GM12878 (cell line): Measurements from ENCODE around the gene DCAF17. TPM values are rescaled to one million over a fixed set of nuclear protein-coding genes. Genes with fewer than 3 reads are reported as not detected.

Source experiments
- BHLHE40 ChIP-seq, 2 experiments: fragments of 450-650 bp in 1 of 2; IDR thresholded peaks; 2 replicates each; pipeline ENCODE4 v1.6.1; 2011 to 2017; ENCODE audit warnings: low read depth in 2 of 2, borderline replicate concordance in 1 of 2, improper control_type of control experiment in 1 of 2, low read length in 1 of 2, mild to moderate bottlenecking in 1 of 2
- BMI1 ChIP-seq: fragments of 450-650 bp; IDR thresholded peaks from 2 replicates; pipeline ENCODE4 v1.6.1; 2016; ENCODE audit warnings: mild to moderate bottlenecking, moderate library complexity, borderline replicate concordance
- CHD2 ChIP-seq: IDR thresholded peaks from 2 replicates; pipeline ENCODE4 v1.6.1; 2011; ENCODE audit warnings: low read depth, low read length, improper control_type of control experiment, borderline replicate concordance
- GABPA ChIP-seq: IDR thresholded peaks from 2 replicates; pipeline ENCODE4 v1.6.1; 2014; ENCODE audit warnings: antibody characterized with exemption, low read depth, mild to moderate bottlenecking, inconsistent platforms
- HDAC2 ChIP-seq: fragments of 200-600 bp; sonication (generic); IDR thresholded peaks from 2 replicates; pipeline ENCODE4 v1.6.1; 2017
- HDAC6 ChIP-seq: fragments of 200-600 bp; sonication (generic); IDR thresholded peaks from one replicate; pipeline ENCODE4 v1.8.0; 2017; ENCODE audit warnings: antibody characterized with exemption; ENCODE audit not compliant: unreplicated experiment
- MEF2B ChIP-seq: fragments of 450-650 bp; IDR thresholded peaks from 2 replicates; pipeline ENCODE4 v1.6.1; 2018; ENCODE audit warnings: mild to moderate bottlenecking, moderate library complexity; ENCODE audit not compliant: partially characterized antibody, poor library complexity, severe bottlenecking
- NFXL1 ChIP-seq: fragments of 450-650 bp; IDR thresholded peaks from 2 replicates; pipeline ENCODE4 v1.6.1; 2017; ENCODE audit warnings: antibody characterized with exemption, mild to moderate bottlenecking, borderline replicate concordance
- RCOR1 ChIP-seq: conservative IDR thresholded peaks from 2 replicates; pipeline ENCODE4 v1.6.1; 2012; ENCODE audit warnings: low read depth, low read length, improper control_type of control experiment
- TCF12 ChIP-seq: IDR thresholded peaks from 2 replicates; pipeline ENCODE4 v1.6.1; 2011; ENCODE audit warnings: low read depth, mild to moderate bottlenecking, low read length
- YY1 ChIP-seq: IDR thresholded peaks from 2 replicates; pipeline ENCODE4 v1.6.1; 2011; ENCODE audit warnings: low read depth, mild to moderate bottlenecking, low read length
- ZNF274 ChIP-seq: IDR thresholded peaks from one replicate; pipeline ENCODE4 v1.8.0; 2011; ENCODE audit not compliant: insufficient read length, insufficient read depth
- polyA plus RNA-seq, 11 experiments: library from polyadenylated mRNA; depleted of rRNA in 4 of 11; unstranded in 6 of 11; stranded (reverse) in 5 of 11; fragments of >200 nt; fragmentation: Nextera tagmentation in 4 of 11; fragmentation: Illumina TruSeq in 1 of 11; extraction: Ambion mirVana in 4 of 11; extraction: Trizol in 1 of 11; gene quantifications; 1 replicate in 1 of 11; 2 replicates in 10 of 11; pipeline versions ENCODE4 v1.2.1 to v1.2.3, GENCODE V29; 2011 to 2016; ENCODE audit warnings: inconsistent platforms in 2 of 11, missing spikeins in 2 of 11, low read depth in 1 of 11
- total RNA-seq, 4 experiments: library from RNA; depleted of rRNA in 3 of 4; stranded (reverse); fragments of >200 nt in 3 of 4; fragmentation: Illumina TruSeq in 1 of 4; extraction: Trizol in 1 of 4; gene quantifications; 2 replicates each; pipeline versions ENCODE4 v1.2.1 to v1.2.3, GENCODE V29; 2013 to 2021
- TF ChIP-seq, protein P1 (sequence below): fragments of 450-650 bp; conservative IDR thresholded peaks from 2 replicates; pipeline ENCODE4 v1.6.1; 2017; ENCODE audit warnings: mild to moderate bottlenecking, moderate library complexity
- TF ChIP-seq, protein P2 (sequence below): fragments of 450-650 bp; formaldehyde crosslinking; IDR thresholded peaks from 2 replicates; pipeline ENCODE4 v1.4.0; 2022; ENCODE audit warnings: mild to moderate bottlenecking, moderate library complexity
- TF ChIP-seq, protein P3 (sequence below): IDR thresholded peaks from 2 replicates; pipeline ENCODE4 v1.6.1; 2011; ENCODE audit warnings: borderline replicate concordance, low read depth, mild to moderate bottlenecking, moderate library complexity, mixed read lengths, low read length; ENCODE audit not compliant: insufficient read depth; ENCODE audit errors: extremely low read length
- TF ChIP-seq, protein P4 (sequence below): IDR thresholded peaks from 2 replicates; pipeline ENCODE4 v1.6.1; 2011; ENCODE audit warnings: mild to moderate bottlenecking, low read depth, low read length, moderate library complexity; ENCODE audit not compliant: insufficient replicate concordance
- TF ChIP-seq, protein P5 (sequence below): fragments of 450-650 bp; IDR thresholded peaks from 2 replicates; pipeline ENCODE4 v1.6.1; 2017; ENCODE audit warnings: mild to moderate bottlenecking, moderate library complexity

Gene DCAF17
- total and polyA plus RNA-seq, 10 of the 15 experiments (the other 5 are each of a cell fraction or from before 2014, with no cell fraction given), result 5.2 to 32.9 (median 23.4) TPM

DNA sequence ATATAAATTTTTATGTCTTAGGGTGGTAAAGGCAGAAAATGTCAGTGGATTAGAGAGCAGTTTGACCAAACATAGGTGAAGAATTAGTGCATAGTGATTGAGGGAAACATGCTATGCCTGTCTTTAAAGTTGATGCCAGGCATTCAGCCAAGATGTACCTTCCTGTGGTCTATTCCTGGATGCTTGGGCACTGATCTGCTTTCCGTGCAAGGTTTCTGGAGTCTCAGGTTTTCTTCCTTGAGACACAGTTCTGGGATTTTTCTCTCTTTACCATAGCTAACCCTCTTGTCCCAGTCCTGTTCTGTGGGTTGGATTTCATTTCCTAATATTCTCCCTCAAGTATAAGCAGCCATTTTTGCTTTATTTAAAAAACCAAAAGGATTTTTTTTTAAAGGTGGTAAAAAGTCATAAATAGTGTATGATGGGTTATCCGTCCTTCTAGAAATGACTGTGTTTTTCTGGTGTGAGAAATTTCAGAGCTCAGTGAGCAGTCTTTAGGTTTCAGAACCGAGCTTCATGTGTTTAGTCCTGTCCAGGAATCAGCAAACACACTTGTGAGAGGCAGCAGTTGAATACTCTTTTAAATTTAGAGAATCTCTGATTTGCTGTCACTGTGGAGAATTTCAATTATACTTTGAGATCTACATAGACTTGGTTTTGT is 45.3 kb downstream of the DCAF17 start (continued):
- no peak for TF ChIP-seq BHLHE40 (IDR thresholded peaks at IDR 0.05; ENCODE audit: borderline replicate concordance in 1 of 2, low read depth in 2 of 2, low read length in 1 of 2)
- no peak for TF ChIP-seq TCF12
- TF ChIP-seq, protein P1, sequence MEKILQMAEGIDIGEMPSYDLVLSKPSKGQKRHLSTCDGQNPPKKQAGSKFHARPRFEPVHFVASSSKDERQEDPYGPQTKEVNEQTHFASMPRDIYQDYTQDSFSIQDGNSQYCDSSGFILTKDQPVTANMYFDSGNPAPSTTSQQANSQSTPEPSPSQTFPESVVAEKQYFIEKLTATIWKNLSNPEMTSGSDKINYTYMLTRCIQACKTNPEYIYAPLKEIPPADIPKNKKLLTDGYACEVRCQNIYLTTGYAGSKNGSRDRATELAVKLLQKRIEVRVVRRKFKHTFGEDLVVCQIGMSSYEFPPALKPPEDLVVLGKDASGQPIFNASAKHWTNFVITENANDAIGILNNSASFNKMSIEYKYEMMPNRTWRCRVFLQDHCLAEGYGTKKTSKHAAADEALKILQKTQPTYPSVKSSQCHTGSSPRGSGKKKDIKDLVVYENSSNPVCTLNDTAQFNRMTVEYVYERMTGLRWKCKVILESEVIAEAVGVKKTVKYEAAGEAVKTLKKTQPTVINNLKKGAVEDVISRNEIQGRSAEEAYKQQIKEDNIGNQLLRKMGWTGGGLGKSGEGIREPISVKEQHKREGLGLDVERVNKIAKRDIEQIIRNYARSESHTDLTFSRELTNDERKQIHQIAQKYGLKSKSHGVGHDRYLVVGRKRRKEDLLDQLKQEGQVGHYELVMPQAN, result no peak
- no peak for TF ChIP-seq HDAC2
- no peak for TF ChIP-seq GABPA
- TF ChIP-seq, protein P2, sequence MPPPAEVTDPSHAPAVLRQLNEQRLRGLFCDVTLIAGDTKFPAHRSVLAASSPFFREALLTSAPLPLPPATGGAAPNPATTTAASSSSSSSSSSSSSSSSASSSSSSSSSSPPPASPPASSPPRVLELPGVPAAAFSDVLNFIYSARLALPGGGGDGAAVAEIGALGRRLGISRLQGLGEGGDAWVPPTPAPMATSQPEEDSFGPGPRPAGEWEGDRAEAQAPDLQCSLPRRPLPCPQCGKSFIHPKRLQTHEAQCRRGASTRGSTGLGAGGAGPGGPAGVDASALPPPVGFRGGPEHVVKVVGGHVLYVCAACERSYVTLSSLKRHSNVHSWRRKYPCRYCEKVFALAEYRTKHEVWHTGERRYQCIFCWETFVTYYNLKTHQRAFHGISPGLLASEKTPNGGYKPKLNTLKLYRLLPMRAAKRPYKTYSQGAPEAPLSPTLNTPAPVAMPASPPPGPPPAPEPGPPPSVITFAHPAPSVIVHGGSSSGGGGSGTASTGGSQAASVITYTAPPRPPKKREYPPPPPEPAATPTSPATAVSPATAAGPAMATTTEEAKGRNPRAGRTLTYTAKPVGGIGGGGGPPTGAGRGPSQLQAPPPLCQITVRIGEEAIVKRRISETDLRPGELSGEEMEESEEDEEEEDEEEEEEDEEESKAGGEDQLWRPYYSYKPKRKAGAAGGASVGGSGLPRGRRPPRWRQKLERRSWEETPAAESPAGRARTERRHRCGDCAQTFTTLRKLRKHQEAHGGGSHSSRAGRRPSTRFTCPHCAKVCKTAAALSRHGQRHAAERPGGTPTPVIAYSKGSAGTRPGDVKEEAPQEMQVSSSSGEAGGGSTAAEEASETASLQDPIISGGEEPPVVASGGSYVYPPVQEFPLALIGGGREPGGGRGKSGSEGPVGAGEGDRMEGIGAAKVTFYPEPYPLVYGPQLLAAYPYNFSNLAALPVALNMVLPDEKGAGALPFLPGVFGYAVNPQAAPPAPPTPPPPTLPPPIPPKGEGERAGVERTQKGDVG (CRISPR knock-in tag), result no peak
- TF ChIP-seq CHD2, result no peak
- no peak for TF ChIP-seq ZNF274
- no peak for TF ChIP-seq NFXL1
- TF ChIP-seq RCOR1, result no peak
- TF ChIP-seq, protein P3, sequence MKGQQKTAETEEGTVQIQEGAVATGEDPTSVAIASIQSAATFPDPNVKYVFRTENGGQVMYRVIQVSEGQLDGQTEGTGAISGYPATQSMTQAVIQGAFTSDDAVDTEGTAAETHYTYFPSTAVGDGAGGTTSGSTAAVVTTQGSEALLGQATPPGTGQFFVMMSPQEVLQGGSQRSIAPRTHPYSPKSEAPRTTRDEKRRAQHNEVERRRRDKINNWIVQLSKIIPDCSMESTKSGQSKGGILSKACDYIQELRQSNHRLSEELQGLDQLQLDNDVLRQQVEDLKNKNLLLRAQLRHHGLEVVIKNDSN, result no peak
- TF ChIP-seq, protein P4, sequence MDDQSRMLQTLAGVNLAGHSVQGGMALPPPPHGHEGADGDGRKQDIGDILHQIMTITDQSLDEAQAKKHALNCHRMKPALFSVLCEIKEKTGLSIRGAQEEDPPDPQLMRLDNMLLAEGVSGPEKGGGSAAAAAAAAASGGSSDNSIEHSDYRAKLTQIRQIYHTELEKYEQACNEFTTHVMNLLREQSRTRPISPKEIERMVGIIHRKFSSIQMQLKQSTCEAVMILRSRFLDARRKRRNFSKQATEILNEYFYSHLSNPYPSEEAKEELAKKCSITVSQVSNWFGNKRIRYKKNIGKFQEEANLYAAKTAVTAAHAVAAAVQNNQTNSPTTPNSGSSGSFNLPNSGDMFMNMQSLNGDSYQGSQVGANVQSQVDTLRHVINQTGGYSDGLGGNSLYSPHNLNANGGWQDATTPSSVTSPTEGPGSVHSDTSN, result no peak
- no peak for TF ChIP-seq MEF2B
- no peak for TF ChIP-seq BMI1
- TF ChIP-seq YY1, result peak; percentile 61; the same call in 1 of the 2 replicates
- TF ChIP-seq HDAC6, result no peak
- TF ChIP-seq, protein P5, sequence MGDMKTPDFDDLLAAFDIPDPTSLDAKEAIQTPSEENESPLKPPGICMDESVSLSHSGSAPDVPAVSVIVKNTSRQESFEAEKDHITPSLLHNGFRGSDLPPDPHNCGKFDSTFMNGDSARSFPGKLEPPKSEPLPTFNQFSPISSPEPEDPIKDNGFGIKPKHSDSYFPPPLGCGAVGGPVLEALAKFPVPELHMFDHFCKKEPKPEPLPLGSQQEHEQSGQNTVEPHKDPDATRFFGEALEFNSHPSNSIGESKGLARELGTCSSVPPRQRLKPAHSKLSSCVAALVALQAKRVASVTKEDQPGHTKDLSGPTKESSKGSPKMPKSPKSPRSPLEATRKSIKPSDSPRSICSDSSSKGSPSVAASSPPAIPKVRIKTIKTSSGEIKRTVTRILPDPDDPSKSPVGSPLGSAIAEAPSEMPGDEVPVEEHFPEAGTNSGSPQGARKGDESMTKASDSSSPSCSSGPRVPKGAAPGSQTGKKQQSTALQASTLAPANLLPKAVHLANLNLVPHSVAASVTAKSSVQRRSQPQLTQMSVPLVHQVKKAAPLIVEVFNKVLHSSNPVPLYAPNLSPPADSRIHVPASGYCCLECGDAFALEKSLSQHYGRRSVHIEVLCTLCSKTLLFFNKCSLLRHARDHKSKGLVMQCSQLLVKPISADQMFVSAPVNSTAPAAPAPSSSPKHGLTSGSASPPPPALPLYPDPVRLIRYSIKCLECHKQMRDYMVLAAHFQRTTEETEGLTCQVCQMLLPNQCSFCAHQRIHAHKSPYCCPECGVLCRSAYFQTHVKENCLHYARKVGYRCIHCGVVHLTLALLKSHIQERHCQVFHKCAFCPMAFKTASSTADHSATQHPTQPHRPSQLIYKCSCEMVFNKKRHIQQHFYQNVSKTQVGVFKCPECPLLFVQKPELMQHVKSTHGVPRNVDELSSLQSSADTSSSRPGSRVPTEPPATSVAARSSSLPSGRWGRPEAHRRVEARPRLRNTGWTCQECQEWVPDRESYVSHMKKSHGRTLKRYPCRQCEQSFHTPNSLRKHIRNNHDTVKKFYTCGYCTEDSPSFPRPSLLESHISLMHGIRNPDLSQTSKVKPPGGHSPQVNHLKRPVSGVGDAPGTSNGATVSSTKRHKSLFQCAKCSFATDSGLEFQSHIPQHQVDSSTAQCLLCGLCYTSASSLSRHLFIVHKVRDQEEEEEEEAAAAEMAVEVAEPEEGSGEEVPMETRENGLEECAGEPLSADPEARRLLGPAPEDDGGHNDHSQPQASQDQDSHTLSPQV, result no peak
